Urinary bladder (tissue), 4 donors: ENCODE measurements around the gene OCSTAMP. TPM values are rescaled to one million over a fixed set of nuclear protein-coding genes. Genes with fewer than 3 reads are reported as not detected.

Source experiments
- DNase-seq: peaks from one replicate; pipeline ENCODE4 v3.0.0-alpha.2; 2015; ENCODE audit errors: extremely low spot score
- H3K27ac ChIP-seq: one replicate; pipeline ENCODE4 v1.5.1; 2013; ENCODE audit warnings: low read depth, mild to moderate bottlenecking, moderate library complexity
- H3K36me3 ChIP-seq: one replicate; pipeline ENCODE4 v1.6.1; 2013; ENCODE audit warnings: mild to moderate bottlenecking, moderate library complexity; ENCODE audit not compliant: insufficient read depth
- H3K4me1 ChIP-seq: one replicate; pipeline ENCODE4 v1.6.1; 2013; ENCODE audit warnings: mild to moderate bottlenecking, moderate library complexity; ENCODE audit not compliant: insufficient read depth
- H3K4me3 ChIP-seq: one replicate; pipeline ENCODE4 v1.5.1; 2013; ENCODE audit warnings: low read depth, low read length
- WGBS: extraction: QIAGEN DNeasy Blood & Tissue Kit; methylation state at CpG from one replicate; pipeline ENCODE4 v1.1.7; 2013; 5-methylcytosine and 5-hydroxymethylcytosine counted together
- polyA plus RNA-seq: library from polyadenylated mRNA; stranded (reverse); fragments of 200-250 nt; gene quantifications from one replicate; pipeline ENCODE4 v1.2.3, GENCODE V29; 2013
- total RNA-seq: library from RNA; depleted of rRNA; stranded (reverse); fragments of >200 nt; gene quantifications from one replicate; pipeline ENCODE4 v1.2.3, GENCODE V29; 2014
- donor health status: healthy with polysubstance abuse.
- donor health status: healthy.

The OCSTAMP gene
- total and polyA plus RNA-seq, 2 donors: not detected

GRCh38 chr20:46581391-46581790, 30.9 kb upstream of the OCSTAMP start:
- Histone ChIP-seq H3K36me3 (no peaks in the 10 kb centered on the region), H3K4me3 (no peak overlapping the region), H3K4me1 (no peaks in the 10 kb centered on the region), H3K27ac (no peak overlapping the region)
- no peak for DNase-seq
- 94% methylated on average over 3 of the region's 3 CpGs for WGBS

GRCh38 chr20:46580613-46581205, 30.3 kb upstream of the OCSTAMP start:
- Histone ChIP-seq H3K4me1 (no peaks in the 10 kb centered on the region), H3K27ac (no peak overlapping the region), H3K4me3 (no peak overlapping the region), H3K36me3 (no peaks in the 10 kb centered on the region)
- DNase-seq: no peak
- 95% methylated on average over 2 of the region's 2 CpGs for WGBS

GRCh38 chr20:46578745-46579144, 28.3 kb upstream of the OCSTAMP start:
- Histone ChIP-seq H3K36me3 (no peaks in the 10 kb centered on the region), H3K4me1 (no peaks in the 10 kb centered on the region), H3K4me3 (no peak overlapping the region), H3K27ac (no peak overlapping the region)
- 89% methylated on average over 7 of the region's 7 CpGs for WGBS
- no peak for DNase-seq

GRCh38 chr20:46576774-46577395, 26.4 kb upstream of the OCSTAMP start:
- no peak for DNase-seq
- 83% methylated on average over 6 of the region's 6 CpGs for WGBS
- H3K36me3 ChIP-seq: no peaks in the 10 kb centered on the region
- H3K4me1 ChIP-seq: no peaks in the 10 kb centered on the region
- no peak overlapping the region for H3K27ac ChIP-seq
- no peak overlapping the region for H3K4me3 ChIP-seq

GRCh38 chr20:46575937-46576461, 25.5 kb upstream of the OCSTAMP start:
- 62% methylated on average over 9 of the region's 9 CpGs for WGBS
- DNase-seq: no peak

GRCh38 chr20:46575394-46575793, 24.9 kb upstream of the OCSTAMP start:
- WGBS: 79% methylated on average over 5 of the region's 5 CpGs
- DNase-seq: no peak
- Histone ChIP-seq H3K4me1 (no peaks in the 10 kb centered on the region), H3K4me3 (no peak overlapping the region), H3K27ac (no peak overlapping the region), H3K36me3 (no peaks in the 10 kb centered on the region)

More at GRCh38 chr20:46575937-46576461, 25.5 kb upstream of the OCSTAMP start:
- H3K4me3 ChIP-seq: no peak overlapping the region
- H3K27ac ChIP-seq: no peak overlapping the region
- H3K4me1 ChIP-seq: no peaks in the 10 kb centered on the region
- no peaks in the 10 kb centered on the region for H3K36me3 ChIP-seq

- no peak overlapping the region for H3K4me3 ChIP-seq
- no peak for DNase-seq
- H3K4me1 ChIP-seq: no peaks in the 10 kb centered on the region
- no peaks in the 10 kb centered on the region for H3K36me3 ChIP-seq
- 73% methylated on average over 19 of the region's 19 CpGs for WGBS
- no peak overlapping the region for H3K27ac ChIP-seq
Measured at GRCh38 chr20:46573788-46574584, 23.5 kb upstream of the OCSTAMP start.

GRCh38 chr20:46573234-46573633, 22.8 kb upstream of the OCSTAMP start:
- no peak overlapping the region for H3K27ac ChIP-seq
- H3K4me1 ChIP-seq: no peaks in the 10 kb centered on the region
- no peak overlapping the region for H3K4me3 ChIP-seq
- no peak for DNase-seq
- no peaks in the 10 kb centered on the region for H3K36me3 ChIP-seq
- 58% methylated on average over 6 of the region's 6 CpGs for WGBS

GRCh38 chr20:46572790-46573189, 22.3 kb upstream of the OCSTAMP start:
- H3K4me3 ChIP-seq: no peak overlapping the region
- 94% methylated on average over 3 of the region's 3 CpGs for WGBS
- no peaks in the 10 kb centered on the region for H3K36me3 ChIP-seq
- H3K4me1 ChIP-seq: no peaks in the 10 kb centered on the region
- no peak overlapping the region for H3K27ac ChIP-seq
- no peak for DNase-seq

GRCh38 chr20:46572153-46572552, 21.7 kb upstream of the OCSTAMP start:
- H3K27ac ChIP-seq: no peak overlapping the region
- WGBS: 35% methylated on average over 8 of the region's 8 CpGs
- DNase-seq: no peak
- H3K36me3 ChIP-seq: no peaks in the 10 kb centered on the region
- H3K4me3 ChIP-seq: no peak overlapping the region
- H3K4me1 ChIP-seq: no peaks in the 10 kb centered on the region

GRCh38 chr20:46571418-46571817, 21.0 kb upstream of the OCSTAMP start:
- no peaks in the 10 kb centered on the region for H3K36me3 ChIP-seq
- 98% methylated on average over 2 of the region's 2 CpGs for WGBS
- no peak overlapping the region for H3K4me3 ChIP-seq
- DNase-seq: no peak
- no peaks in the 10 kb centered on the region for H3K4me1 ChIP-seq
- H3K27ac ChIP-seq: no peak overlapping the region

- Histone ChIP-seq H3K4me3 (no peak overlapping the region), H3K36me3 (no peaks in the 10 kb centered on the region), H3K4me1 (no peaks in the 10 kb centered on the region), H3K27ac (no peak overlapping the region)
- DNase-seq: no peak
- 75% methylated on average over 5 of the region's 5 CpGs for WGBS
Measured at GRCh38 chr20:46570956-46571355, 20.5 kb upstream of the OCSTAMP start.

- WGBS: 88% methylated on average over 5 of the region's 5 CpGs
- Histone ChIP-seq H3K27ac (no peak overlapping the region), H3K4me3 (no peak overlapping the region), H3K36me3 (no peaks in the 10 kb centered on the region), H3K4me1 (no peaks in the 10 kb centered on the region)
- DNase-seq: no peak
Measured at GRCh38 chr20:46569961-46570360, 19.5 kb upstream of the OCSTAMP start.
